D721Med (cell line): Measurements from ENCODE around the gene MAZ.

ENCODE experiments used
- DNase-seq: peaks from one replicate; pipeline ENCODE4 v3.0.0; 2011; ENCODE audit warnings: low spot score; ENCODE audit not compliant: insufficient read length
- FAIRE-seq: peaks from 2 replicates; lab custom pipeline; 2011; peaks lifted over from hg19 to GRCh38; lab: Jason Lieb, UNC
- TF ChIP-seq, protein P1 (sequence below): IDR thresholded peaks from 2 replicates; pipeline ENCODE4 v1.5.1; 2012; ENCODE audit warnings: mild to moderate bottlenecking, control low read depth; ENCODE audit not compliant: insufficient read depth; ENCODE audit errors: missing control alignments

The MAZ gene

DNA sequence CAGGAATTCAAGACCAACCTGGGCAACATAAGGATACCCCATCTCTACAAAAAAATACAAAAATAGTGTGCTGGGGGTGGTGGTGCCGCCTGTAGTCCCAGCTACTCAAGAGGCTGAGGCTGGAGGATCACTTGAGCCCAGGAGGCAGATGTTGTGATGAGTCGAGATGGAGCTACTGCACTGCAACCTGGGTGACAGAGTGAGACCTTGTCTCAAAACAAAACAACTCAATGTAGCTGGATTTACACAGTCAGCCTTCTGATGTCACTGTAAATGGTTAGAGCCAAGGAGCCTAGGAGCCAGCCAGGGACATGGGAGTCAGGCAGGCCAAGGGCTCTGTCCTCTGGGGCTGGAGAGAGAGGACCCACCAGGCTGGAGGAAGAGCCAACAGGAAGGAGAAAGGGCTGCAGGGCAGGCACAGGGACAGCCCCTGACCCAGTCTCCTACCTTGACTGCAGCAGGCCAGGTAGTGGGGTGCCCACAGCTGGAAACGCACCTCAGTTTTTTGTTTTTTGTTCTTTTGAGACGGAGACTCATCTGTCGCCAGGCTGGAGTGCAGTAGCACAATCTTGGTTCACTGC lies 48.3 kb downstream of the MAZ start:
- no peak for DNase-seq
- FAIRE-seq: no peak
- TF ChIP-seq, protein P1, sequence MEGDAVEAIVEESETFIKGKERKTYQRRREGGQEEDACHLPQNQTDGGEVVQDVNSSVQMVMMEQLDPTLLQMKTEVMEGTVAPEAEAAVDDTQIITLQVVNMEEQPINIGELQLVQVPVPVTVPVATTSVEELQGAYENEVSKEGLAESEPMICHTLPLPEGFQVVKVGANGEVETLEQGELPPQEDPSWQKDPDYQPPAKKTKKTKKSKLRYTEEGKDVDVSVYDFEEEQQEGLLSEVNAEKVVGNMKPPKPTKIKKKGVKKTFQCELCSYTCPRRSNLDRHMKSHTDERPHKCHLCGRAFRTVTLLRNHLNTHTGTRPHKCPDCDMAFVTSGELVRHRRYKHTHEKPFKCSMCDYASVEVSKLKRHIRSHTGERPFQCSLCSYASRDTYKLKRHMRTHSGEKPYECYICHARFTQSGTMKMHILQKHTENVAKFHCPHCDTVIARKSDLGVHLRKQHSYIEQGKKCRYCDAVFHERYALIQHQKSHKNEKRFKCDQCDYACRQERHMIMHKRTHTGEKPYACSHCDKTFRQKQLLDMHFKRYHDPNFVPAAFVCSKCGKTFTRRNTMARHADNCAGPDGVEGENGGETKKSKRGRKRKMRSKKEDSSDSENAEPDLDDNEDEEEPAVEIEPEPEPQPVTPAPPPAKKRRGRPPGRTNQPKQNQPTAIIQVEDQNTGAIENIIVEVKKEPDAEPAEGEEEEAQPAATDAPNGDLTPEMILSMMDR: no peak

GRCh38 chr16:29857133-29857760 lies 50.9 kb downstream of the MAZ start:
- DNase-seq (no peak), FAIRE-seq (no peak)
- TF ChIP-seq, protein P1: no peak

GRCh38 chr16:29858149-29858849 lies 52.0 kb downstream of the MAZ start:
- no peak for FAIRE-seq
- TF ChIP-seq, protein P1: no peak

DNA sequence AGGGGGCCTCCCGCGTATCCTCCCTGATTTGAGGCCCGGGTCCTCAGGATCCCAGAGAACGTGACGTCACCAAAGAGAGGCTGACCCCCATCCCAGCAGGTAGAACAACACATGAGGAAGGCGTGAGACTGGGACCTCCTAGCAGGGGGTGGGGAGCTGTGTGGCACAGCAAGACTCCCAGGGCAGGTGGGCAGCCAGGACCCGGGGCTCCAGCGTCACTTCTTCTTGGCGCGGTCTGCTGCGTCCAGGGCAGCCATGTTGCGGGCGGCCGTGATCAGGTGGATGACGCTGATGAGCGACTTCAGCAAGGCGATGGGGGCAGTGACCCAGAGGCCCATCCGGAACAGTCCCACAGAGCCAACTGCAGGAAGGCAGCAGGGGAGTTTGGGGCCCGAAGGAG lies 52.6 kb downstream of the MAZ start:
- no peak for DNase-seq
- FAIRE-seq: no peak
- TF ChIP-seq, protein P1: no peak

More at GRCh38 chr16:29858149-29858849, 52.0 kb downstream of the MAZ start:
- no peak for DNase-seq

GRCh38 chr16:29860218-29860617 lies 53.9 kb downstream of the MAZ start:
- DNase-seq (no peak), FAIRE-seq (no peak)
- TF ChIP-seq, protein P1: no peak
